SKM-1 treated with dmso at 0.1 percent for 144 hours (cell line): ENCODE measurements around the gene SPATA1.
"Not testable (repeated sequence)": the region's sequence is repeated elsewhere in the genome, so short reads cannot be mapped to it uniquely, and the experiment has no call there.

Experiments used
- DNase-seq: peaks from one replicate; lab custom pipeline; 2025; ENCODE audit not compliant: unreplicated experiment; lab: John Stamatoyannopoulos, UW

The SPATA1 gene

GRCh38 chr1:84507887-84508286, 1.7 kb downstream of the SPATA1 start:
- DNase-seq: not testable (repeated sequence)

- DNase-seq: no peak
These were observed 2.3 kb downstream of the SPATA1 start for GRCh38 chr1:84508510-84508909.

- no peak for DNase-seq
These were observed 2.8 kb downstream of the SPATA1 start for GRCh38 chr1:84509029-84509428.

GRCh38 chr1:84510165-84510564, 4.0 kb downstream of the SPATA1 start:
- DNase-seq: no peak

DNA sequence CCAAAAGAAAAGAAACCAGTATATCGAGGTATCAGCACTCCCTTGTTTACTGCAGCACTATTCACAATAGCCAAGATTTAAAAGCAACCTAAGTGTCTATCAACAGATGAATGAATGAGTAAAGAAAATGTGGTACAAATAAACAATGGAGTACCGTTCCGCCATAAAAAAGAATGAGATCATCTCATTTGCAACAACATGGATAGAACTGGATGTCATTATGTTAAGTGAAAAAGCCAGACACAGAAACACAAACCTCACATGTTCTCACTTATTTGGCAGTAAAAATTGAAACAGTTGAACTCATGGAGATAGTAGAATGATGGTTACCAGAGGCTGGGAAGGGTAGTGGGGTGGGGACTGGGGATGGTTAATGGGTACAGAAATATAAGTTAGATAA, 4.5 kb downstream of the SPATA1 start:
- no peak for DNase-seq

DNA sequence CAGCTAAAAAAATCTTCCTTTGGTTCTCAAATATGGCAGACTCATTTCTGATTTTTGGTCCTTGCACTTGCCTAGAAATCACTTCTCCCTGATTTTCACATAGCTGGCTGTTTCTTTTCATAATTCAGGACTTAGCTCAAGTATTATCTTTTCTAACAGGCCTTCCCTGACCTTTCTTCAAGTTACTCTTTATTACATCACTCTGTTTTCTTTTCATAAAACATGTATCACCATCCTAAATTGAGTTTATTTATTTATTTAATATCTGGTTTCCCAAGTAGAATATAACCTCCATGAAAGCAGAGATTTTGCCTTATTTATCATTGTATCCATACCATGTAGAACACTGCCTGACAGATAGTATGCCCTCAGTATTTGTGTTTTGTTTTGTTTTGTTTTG, 18.4 kb downstream of the SPATA1 start:
- no peak for DNase-seq

- DNase-seq: no peak
These were observed 19.6 kb downstream of the SPATA1 start for GRCh38 chr1:84525779-84526178.

DNA sequence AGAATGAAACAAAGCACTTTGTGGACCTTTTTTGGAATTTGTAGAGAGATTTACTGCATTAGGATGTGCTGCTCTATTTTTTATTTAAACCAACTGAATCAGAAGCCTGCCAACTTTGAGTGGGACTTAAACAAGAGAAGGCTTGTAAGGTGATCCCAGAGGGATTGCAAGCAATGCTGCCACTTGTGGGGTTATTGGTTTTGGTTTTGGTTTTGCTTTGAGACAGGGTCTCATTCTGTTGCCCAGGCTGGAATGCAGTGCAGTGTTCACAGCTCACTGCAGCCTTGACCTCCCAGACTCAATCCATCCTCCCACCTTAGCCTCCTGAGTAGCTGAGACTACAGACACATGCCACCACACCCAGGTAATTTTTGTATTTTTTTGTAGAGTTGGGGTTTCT, 32.4 kb downstream of the SPATA1 start:
- DNase-seq: no peak

DNA sequence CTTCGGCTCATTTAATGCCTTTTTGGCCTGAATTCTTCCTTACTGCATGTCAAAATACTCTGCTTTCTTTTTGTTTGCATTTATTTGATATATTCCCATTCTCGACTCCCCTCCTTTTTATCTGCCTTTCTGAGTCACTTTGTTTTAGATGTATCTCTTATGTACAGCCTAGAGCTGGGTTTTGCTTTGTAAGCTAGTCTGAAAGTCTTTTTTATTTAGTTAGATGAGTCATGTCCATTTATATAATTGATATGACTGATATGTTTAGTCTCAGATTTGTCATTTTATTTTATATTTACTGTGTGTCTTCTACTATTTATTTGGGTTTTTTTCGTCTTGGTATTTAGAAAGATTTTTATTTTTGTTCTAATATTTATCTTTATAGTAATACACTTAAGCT, 33.8 kb downstream of the SPATA1 start:
- no peak for DNase-seq

- DNase-seq: no peak
These were observed 34.6 kb downstream of the SPATA1 start for GRCh38 chr1:84540759-84541158.

DNA sequence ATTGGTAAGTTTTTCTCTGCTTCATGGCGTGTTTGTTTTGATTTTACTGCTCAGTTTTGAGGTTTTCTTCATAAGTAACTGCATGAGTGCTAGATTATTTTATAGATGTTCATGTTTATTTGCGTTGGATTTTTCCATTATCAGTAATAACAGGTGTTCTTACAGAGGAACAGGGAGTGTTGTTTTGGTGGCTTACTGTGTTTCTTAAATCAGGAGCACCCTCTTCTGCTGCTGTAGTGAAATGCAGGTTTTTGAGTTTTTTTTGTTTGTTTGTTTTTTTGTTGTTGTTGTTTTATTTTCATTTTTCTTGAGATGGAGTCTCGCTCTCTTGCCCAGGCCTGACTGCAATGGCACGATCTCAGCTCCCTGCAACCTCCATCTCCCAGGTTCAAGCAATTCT, 35.5 kb downstream of the SPATA1 start:
- no peak for DNase-seq

GRCh38 chr1:84550826-84551225, 44.6 kb downstream of the SPATA1 start:
- DNase-seq: no peak

GRCh38 chr1:84569216-84569615, 63.0 kb downstream of the SPATA1 start:
- no peak for DNase-seq

DNA sequence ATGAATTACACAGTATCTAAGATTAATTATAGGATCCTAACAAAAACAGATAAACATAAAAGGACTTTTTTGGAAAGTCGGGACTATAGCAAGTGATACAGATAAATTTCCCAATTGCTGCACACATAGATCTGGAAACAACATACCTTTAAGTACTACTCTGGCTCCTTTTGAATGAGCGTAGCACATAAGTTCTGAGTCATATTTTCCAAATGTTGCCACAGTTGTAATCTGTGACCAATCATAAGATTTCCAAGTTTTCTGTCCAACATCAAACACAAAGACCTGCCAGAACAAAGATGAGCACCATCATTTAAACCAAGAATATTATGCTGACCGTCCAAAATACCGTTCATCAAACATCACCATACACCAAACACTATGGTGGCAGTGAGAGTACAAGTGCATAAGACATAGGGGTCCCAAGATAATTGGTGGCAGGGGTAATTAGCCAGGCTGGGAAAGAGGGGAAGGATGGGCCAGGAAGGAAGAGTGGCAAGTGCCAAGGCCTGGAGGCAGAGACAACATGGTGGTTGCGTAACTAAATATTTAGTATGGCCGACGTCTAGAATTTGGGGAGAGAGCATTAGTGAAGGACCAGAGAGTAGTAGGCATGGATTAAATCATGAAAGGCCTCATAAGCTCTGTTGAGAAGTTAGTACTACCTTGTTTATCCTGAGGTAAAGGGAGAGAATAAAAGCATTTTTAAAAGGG, 64.4 kb downstream of the SPATA1 start:
- no peak for DNase-seq

- no peak for DNase-seq
These were observed 65.0 kb downstream of the SPATA1 start for GRCh38 chr1:84571150-84571535.

DNA sequence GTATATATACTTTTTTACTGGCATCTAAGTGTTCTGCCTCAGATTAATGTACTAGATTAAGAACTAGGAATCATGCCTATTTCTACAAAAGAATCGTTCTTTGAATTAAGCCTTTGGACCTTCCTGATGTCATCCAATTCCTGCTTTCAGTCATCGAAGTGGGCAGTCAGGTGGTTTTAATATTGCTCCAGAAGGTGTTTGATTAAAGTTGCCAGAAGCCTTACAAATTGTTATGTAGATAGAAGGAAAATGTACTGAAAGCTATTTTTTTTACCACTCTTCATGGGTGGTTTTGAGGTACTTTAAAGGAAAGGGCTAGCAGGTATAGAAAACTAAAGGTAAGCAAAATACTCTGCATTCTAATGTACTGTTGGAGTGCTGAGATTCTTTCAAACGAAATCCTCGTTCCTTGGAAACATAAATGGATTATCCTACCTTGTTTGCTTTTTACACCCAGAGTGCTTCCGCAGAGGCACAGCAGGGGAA, 67.3 kb downstream of the SPATA1 start:
- no peak for DNase-seq

DNA sequence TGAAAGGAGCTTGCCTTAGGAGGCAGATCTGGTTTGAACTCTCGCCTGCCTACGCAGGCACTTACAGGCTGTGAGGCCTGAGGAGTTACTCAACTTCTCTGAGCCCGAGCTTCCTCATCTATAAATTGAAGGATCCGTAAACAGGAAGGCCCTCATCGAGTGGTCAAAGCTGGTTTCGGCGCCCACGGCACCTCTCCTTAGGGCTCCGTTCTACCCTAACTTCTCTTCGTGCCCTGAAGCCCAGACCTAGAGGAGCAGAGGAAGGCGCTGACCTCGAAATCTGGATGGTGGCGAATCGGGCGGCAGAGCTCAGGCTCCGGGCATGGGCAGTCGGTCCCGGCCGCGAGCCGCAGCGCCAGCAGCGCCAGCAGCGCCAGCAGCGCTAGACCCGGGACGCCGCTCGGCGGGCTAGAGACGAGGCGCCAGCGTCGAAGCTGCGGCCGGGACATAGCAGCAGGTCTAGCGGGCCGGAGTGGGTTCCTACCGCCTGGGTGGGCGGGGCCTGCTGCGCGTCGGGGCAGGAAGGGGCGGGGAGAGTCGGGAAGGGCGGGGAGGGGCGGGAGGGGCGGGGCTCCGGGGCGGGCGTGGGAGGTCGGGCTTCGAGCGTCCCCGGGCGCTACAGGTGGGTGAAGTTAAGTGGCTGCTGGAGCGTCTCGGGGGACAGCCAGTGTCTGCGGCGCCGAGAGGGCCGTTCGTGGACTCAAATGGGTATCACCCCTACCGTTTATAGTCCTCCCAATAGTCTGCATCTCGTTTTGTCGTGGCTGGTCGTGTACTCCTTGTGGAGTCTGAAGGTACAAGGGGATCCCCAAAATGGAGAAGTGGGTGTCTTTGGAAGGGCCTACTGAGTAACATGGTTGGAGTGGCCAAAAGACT, 68.0 kb downstream of the SPATA1 start, which contains the start of gene CTBS:
TSS of gene CTBS (minus strand) at position 474 of the 876 bp plus-strand sequence. CDS start at position 449, 25 bp downstream.
- DNase-seq: peak; percentile 85

DNA sequence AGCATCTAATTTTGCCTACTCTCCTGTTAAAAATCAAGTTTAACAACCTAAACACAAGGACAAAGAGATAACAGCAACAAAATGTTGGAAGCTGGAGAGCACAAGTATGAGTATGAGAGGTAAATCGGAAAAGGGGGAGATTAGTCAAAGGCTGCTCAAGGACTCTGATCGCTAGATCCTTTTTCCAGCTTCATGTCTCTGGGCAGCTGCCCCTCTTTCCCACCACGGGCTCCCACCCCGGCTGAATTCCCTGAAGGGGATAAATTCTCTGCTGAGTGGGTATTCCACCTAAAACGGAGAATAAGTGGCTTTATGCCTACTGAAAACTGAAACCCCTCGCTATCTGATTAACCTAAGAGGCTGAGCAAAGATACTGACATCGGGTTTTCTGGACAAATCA, 68.8 kb downstream of the SPATA1 start:
- DNase-seq: no peak

DNA sequence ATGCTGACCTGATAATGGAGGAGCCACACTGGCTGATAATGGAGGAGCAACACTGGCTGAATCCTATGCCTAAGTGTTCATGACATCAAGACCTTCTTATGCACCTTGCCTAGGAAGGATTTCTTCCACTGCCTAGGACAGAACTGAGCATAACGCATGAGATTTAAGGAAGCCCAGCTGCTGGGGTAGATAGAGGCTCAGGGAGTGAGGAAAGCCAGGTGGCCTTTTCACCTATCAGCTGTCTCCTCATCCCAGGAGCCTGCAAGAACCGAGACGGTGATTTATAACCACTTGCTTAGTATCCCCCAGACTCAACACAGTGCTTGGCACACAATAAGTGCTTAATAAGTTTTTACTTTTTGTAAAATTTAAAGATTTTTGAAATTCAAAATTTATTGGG, 75.5 kb downstream of the SPATA1 start:
- no peak for DNase-seq

GRCh38 chr1:84582802-84583587, 76.8 kb downstream of the SPATA1 start:
- DNase-seq: no peak

GRCh38 chr1:84583648-84584047, 77.5 kb downstream of the SPATA1 start:
- no peak for DNase-seq
